ENCODE measurements around the gene TMA7. TPM values are rescaled to one million over a fixed set of nuclear protein-coding genes. Genes with fewer than 3 reads are reported as not detected.
A peak's percentile ranks its signal among the peaks of the same experiment; 100 is the strongest.

The TMA7 gene
- total and polyA plus RNA-seq, 2 of the 13 experiments (the other 11 are each of a cell fraction or from before 2014, with no cell fraction given) = 100 to 486 TPM

DNA sequence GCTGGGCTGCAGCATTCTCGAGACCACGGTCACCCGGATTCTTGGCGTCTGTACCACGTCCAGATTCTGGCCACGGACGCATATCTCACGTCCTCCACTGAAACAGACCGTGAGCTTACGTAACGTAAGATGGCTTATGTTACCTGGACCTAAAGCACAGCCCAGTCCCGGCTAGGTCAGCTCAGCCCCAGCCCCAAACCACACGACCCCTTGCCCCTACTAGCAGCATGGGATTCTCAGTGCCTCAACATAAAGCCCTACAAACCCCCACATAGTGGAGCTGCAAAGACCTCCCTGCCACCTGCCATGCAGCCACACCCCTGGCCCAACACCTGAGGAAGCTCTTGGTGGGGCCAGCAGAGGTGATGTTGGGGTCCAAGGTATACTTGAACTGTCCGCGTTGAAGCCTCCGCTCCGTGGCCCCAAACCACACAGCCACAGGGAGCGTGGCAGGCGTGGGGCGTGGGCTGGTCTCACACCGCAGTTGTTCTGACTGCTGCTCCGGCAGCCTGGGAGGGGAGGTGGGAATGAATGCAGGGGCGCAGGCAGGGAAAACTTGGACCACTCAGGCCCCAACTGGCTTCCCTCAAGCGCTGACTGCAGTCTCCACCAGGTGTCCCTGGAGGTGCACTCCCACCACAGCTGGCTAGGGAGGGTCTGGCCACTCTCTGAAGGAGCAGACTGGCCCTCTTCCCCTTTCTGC lies 24.7 kb upstream of the TMA7 start (continued):
- TF ChIP-seq, protein P1, sequence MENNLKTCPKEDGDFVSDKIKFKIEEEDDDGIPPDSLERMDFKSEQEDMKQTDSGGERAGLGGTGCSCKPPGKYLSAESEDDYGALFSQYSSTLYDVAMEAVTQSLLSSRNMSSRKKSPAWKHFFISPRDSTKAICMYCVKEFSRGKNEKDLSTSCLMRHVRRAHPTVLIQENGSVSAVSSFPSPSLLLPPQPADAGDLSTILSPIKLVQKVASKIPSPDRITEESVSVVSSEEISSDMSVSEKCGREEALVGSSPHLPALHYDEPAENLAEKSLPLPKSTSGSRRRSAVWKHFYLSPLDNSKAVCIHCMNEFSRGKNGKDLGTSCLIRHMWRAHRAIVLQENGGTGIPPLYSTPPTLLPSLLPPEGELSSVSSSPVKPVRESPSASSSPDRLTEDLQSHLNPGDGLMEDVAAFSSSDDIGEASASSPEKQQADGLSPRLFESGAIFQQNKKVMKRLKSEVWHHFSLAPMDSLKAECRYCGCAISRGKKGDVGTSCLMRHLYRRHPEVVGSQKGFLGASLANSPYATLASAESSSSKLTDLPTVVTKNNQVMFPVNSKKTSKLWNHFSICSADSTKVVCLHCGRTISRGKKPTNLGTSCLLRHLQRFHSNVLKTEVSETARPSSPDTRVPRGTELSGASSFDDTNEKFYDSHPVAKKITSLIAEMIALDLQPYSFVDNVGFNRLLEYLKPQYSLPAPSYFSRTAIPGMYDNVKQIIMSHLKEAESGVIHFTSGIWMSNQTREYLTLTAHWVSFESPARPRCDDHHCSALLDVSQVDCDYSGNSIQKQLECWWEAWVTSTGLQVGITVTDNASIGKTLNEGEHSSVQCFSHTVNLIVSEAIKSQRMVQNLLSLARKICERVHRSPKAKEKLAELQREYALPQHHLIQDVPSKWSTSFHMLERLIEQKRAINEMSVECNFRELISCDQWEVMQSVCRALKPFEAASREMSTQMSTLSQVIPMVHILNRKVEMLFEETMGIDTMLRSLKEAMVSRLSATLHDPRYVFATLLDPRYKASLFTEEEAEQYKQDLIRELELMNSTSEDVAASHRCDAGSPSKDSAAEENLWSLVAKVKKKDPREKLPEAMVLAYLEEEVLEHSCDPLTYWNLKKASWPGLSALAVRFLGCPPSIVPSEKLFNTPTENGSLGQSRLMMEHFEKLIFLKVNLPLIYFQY (CRISPR knock-in tag; IDR thresholded peaks at IDR 0.05; ENCODE audit: borderline replicate concordance) = no peak
- TF ChIP-seq RAD21 (CRISPR knock-in tag; IDR thresholded peaks at IDR 0.05) (peak; percentile 60), POLR2G (IDR thresholded peaks at IDR 0.05; ENCODE audit: low read depth, low read length) (peak; percentile 45; the same call in 1 of the 2 replicates), ZNF605 (CRISPR knock-in tag; IDR thresholded peaks at IDR 0.05) (0 out of 2 replicates have a peak, but pooled peaks have one; percentile 18), SMC3 (IDR thresholded peaks at IDR 0.05; ENCODE audit: low read length) (peak; percentile 36; the same call in 1 of the 2 replicates), JDP2 (CRISPR knock-in tag; IDR thresholded peaks at IDR 0.05; ENCODE audit: borderline replicate concordance) (no peak), ETV6 (CRISPR knock-in tag; conservative IDR thresholded peaks at IDR 0.05) (no peak), RBM22 (optimal IDR thresholded peaks at IDR 0.05; ENCODE audit: low read length) (peak; percentile 47), ZMYM2 (CRISPR knock-in tag; IDR thresholded peaks at IDR 0.05) (no peak)
- TF ChIP-seq, protein P2, sequence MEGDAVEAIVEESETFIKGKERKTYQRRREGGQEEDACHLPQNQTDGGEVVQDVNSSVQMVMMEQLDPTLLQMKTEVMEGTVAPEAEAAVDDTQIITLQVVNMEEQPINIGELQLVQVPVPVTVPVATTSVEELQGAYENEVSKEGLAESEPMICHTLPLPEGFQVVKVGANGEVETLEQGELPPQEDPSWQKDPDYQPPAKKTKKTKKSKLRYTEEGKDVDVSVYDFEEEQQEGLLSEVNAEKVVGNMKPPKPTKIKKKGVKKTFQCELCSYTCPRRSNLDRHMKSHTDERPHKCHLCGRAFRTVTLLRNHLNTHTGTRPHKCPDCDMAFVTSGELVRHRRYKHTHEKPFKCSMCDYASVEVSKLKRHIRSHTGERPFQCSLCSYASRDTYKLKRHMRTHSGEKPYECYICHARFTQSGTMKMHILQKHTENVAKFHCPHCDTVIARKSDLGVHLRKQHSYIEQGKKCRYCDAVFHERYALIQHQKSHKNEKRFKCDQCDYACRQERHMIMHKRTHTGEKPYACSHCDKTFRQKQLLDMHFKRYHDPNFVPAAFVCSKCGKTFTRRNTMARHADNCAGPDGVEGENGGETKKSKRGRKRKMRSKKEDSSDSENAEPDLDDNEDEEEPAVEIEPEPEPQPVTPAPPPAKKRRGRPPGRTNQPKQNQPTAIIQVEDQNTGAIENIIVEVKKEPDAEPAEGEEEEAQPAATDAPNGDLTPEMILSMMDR (CRISPR knock-in tag; IDR thresholded peaks at IDR 0.05) = peak; percentile 56
